Peyer's patch (tissue), 4 donors: ENCODE measurements around the gene P3H3.

ENCODE experiments used
- POLR2A ChIP-seq, 2 donors: fragments of 450-650 bp; IDR thresholded peaks; one replicate each; pipeline ENCODE4 v1.5.1; 2017; ENCODE audit warnings: antibody characterized with exemption in 2 of 2, mild to moderate bottlenecking in 2 of 2, moderate library complexity in 2 of 2
- TF ChIP-seq, protein P1 (sequence below), 6 experiments: fragments of 450-650 bp in 4 of 6; fragments of 200-600 bp in 2 of 6; sonication (generic) in 1 of 6; IDR thresholded peaks; one replicate each; pipeline ENCODE4 v1.5.1; 2017 to 2019; ENCODE audit warnings: antibody characterized with exemption in 6 of 6, mild to moderate bottlenecking in 3 of 6, moderate library complexity in 1 of 6

DNA sequence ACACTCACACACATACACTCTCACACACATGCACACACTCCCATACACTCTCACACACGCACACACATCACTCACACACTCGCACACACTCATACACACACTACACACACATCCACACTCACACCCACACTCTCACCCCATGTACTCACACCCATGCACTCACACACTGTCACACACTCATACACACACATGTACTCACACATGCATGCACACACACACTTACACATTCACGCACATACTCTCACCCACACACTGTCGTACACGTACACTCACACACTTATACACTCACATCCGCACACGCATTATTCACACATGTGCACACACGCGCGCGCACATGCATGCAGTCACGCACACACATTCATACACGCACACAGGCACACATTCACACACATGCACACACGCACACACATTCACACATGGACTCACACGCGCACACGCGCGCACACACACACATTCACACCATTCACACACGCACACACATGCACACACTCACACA, 10.5 kb upstream of the P3H3 start:
- TF ChIP-seq, protein P1, sequence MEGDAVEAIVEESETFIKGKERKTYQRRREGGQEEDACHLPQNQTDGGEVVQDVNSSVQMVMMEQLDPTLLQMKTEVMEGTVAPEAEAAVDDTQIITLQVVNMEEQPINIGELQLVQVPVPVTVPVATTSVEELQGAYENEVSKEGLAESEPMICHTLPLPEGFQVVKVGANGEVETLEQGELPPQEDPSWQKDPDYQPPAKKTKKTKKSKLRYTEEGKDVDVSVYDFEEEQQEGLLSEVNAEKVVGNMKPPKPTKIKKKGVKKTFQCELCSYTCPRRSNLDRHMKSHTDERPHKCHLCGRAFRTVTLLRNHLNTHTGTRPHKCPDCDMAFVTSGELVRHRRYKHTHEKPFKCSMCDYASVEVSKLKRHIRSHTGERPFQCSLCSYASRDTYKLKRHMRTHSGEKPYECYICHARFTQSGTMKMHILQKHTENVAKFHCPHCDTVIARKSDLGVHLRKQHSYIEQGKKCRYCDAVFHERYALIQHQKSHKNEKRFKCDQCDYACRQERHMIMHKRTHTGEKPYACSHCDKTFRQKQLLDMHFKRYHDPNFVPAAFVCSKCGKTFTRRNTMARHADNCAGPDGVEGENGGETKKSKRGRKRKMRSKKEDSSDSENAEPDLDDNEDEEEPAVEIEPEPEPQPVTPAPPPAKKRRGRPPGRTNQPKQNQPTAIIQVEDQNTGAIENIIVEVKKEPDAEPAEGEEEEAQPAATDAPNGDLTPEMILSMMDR (IDR thresholded peaks at IDR 0.05), result no peak
- TF ChIP-seq POLR2A (IDR thresholded peaks at IDR 0.05), result no peak
